ENCODE measurements around the gene BCL2L13. TPM values are rescaled to one million over a fixed set of nuclear protein-coding genes. Genes with fewer than 3 reads are reported as not detected.

BCL2L13 gene
- total RNA-seq, 1 experiment from 2014 or later: 81.8 TPM

Other genes with a start within 250 kb of the BCL2L13 start
- gene SLC25A18, start 75.3 kb upstream of the BCL2L13 start, total RNA-seq (2014; rRNA removed; shearing (Covaris generic)): not detected in 2 replicates
- gene ATP6V1E1, start 10.0 kb upstream of the BCL2L13 start, total RNA-seq (2014; rRNA removed; shearing (Covaris generic)): 214 and 215 TPM in 2 replicates
- gene BID, start 135.7 kb downstream of the BCL2L13 start, total RNA-seq (2014; rRNA removed; shearing (Covaris generic)): 27.0 and 47.4 TPM in 2 replicates